NOMO-1 treated with DMSO at 0.1 percent for 48 hours (cell line): ENCODE results near the gene SLC49A3.

Source experiments
- DNase-seq: peaks from one replicate; lab custom pipeline; 2025; ENCODE audit not compliant: unreplicated experiment; lab: John Stamatoyannopoulos, UW

Gene SLC49A3

DNA sequence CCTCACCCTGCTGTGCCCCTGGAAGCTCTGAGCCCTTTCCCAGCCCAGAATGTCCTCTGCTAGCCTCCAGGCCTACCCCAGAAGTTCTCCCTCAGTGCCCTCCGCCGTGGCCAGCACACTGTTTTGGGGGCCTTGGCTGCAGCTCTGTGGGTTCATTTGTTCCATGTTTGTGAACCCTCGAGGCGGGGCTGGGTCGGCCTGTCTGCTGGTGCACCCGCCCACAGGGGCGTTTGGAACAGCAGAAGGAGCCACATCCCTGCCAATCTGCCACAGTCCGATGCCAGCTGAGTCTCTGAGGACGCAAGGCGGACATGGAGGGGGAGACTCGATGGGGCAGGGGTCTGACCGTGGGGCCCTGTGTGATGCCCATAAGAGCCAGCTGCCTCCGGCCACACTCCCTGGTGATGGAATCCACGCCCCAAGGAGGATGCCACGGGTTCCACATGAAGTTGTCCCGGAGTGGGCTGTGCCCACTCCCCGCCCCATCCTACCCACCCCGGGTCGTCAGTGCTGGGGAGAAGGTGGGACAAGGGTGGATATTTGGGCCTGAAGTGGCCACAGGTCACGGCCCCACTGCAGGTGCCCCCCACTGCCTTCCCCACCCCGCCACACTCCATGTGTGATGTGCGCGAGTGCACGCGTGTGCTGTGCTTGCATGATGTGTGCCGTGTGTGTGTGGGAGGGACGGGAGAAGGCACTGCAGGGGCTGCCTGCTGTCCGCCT is 22.0 kb downstream of the SLC49A3 start:
- no peak for DNase-seq

DNA sequence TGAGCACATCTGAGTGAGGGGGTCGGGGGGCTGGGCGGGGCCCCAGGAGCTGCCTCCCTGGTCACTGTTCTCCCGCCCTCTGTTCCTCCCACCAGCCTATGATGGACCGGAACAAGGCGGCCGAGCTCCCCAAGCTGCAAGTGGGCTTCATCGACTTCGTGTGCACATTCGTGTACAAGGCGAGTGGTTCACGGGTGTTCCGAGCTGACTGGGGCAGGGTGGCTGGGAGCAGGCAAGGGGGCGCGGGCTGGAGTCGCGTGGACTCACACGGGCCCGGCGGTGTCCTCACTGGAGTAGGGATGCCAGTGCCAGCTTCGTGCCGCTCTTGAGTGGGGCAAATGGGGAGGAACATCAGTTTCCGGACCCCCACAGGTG is 22.5 kb downstream of the SLC49A3 start:
- no peak for DNase-seq

DNA sequence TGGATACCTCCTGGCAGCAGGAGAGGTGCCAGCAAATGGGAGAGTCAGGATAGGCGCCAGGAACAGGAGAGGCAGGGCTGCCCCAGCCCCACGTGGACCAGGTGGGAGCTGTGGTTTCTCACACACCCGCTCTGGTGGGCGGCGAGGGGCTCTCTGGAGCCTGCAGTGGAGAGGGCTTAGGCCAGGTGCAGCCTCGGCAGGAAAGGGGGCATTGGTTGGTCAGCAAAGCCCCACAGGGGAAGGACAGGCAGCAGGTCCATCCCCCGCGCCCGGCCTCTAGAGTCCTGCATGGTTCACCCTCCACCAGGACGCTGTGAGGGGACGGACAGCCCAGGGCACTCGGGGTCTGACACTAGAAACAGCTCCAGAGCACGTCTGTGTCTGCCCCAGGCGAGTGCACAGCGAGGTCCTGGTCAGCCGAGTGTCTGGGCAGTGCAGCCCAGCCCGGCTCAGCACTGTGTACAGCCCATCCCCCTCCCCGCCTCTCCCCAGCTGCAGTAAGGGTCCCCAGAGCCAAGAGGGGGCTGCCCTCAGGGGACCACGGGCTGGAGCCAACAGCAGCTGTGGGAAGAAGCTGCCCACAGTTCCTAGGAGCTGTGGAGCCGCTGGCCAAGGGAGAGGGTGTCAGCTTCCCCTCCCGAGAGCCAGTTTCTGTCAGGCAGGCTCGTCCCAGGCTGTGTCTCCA is 23.1 kb downstream of the SLC49A3 start:
- DNase-seq = no peak

DNA sequence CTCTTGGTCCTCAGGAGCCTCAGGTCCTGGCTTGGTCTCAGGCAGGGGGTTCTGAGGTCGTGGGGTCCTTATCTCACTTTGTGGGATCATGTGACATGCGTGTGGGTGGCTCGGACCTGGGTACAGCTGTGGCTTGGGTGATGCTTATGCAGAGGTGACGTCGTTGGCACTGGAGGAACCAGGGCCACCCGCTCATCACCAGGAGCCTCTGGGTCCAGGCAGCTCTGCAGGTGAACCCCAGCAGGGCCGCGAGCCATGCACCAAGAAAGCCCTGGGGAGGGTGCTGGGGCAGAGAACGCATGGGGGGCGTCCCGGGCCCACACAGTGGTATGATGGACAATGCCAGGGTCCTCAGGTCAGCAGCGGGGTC is 23.6 kb downstream of the SLC49A3 start:
- no peak for DNase-seq

DNA sequence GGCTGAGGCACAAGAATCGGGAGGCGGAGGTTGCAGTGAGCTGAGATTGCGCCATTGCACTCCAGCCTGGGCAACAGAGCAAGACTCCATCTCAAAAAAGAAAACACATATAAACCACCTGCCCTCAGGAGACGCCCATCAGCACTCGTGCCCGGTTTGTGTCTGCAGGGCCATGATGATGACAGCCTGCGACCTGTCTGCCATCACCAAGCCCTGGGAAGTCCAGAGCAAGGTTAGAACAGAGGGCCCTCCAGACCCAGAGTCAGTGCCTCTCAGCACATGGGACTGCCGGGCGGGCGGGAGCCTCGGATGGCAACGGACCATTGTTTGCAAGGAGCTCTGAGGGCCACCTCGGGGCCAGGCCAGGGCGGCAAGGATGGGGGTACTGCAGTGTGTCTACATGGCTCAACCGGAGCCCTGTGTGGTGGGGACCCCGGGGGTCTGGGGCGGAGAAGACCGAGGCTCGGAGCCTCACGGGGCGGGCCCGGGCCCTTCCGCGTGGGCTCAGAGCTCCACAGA is 24.2 kb downstream of the SLC49A3 start:
- DNase-seq = no peak

DNA sequence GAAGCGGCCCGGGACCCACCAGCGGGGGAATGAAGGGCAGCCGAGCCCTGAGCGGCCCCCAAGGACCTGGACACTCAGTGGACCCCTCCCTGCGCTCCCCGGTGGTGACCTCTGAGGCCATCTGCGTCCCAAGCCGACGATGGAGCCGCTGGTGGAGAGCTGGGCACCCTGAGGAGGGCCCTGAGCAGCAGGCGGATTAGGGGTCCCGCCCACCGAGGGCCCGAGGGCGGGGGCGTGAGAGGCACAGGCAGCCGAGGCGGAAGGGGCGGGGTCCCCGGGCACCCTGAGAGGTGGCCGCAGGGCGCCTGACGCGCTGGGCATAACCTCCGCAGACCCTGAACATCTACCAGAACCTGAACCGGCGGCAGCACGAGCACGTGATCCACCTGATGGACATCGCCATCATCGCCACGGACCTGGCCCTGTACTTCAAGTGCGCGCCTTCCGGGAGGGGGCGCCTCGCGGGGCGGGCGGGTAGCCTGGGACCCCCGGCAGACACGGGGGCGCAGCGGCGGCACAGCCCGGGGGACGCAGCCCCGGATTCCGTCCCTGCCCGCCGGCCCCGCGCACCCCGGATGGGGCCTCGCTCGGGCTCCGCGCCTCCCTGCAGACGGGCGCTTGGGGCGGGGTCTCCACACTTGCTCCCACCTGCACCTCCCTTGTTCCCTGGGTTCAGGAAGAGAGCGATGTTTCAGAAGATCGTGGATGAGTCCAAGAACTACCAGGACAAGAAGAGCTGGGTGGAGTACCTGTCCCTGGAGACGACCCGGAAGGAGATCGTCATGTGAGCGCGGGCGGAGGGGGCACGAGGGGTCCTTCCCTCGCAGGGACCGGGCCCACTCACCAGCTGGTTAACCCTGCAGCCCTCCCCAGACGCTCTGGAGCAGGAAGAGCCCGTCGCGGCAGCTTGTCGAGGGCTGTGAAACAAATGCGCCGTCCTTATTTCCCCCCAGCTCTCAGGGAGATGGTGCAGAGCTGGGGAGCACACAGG is 25.2 kb downstream of the SLC49A3 start:
- DNase-seq = no peak

DNA sequence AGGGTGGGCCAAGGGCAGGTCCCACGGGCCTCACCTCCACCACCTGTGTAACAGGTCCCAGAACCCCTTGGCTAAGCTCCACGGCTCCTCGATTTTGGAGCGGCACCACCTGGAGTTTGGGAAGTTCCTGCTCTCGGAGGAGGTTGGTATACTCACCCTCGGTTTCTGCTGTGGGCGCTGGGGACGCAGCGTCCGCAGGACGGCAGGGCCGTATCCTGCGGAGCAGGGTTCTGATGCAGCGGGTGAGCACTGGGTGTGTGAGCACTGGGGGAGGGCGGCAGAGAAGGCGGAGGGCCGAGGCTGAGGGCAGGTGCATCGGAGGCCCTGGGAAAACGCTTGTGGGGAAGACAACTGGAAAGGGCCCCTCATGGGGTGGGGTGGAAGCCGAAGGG is 25.9 kb downstream of the SLC49A3 start:
- DNase-seq = no peak

DNA sequence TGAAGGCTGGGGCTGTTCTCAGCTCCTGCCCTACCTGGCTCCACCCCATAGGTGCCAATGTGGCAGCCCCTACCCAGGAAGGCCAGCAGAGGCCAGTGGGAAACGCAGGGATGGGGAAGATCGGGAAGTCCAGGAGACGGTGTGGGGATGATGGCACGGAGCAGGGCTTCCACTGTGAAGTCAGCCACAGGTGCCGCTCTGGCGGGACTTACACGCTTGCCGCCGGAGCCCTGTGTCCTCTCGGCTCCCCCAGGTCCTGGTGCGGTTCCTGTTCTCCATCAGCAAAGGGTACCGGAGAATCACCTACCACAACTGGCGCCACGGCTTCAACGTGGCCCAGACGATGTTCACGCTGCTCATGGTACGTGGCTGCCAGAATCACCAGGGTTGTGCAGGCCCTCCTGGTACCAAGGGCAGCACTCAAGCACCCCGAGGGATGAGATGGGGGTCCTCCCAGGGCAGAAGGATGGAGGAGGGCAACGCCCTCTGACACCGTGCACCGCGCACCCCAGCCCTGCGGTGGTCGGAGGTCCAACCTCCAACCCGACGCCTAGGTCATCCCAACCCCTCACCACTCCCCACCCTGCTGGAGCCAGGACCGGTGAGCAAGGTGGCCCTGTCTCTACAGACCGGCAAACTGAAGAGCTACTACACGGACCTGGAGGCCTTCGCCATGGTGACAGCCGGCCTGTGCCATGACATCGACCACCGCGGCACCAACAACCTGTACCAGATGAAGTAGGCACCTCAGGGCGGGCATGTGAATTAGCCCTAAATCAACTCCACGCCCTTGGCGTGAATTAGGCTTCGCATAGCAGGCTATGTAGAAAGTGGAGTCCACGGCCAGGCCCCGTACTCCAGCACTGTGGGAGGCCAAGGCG is 26.8 kb downstream of the SLC49A3 start:
- no peak for DNase-seq

DNA sequence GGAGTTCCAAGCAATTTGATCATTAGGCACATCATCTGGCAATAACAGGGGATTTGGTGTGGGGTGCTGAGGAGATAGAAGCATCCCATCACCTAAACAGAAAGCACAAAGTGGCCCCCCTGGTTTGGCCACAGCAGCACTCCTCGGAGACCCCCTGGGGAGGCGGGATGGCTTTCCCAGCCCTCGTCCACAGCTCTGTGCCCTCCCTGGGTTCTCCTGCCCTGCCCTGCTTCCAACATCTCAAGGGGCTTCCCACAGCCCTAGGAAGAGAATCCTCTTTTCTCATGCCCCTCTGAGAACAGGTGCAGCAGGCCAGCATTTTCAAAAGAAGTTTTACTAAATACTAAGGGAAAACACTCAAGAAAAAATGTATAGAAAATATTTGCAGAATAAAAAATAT is 27.7 kb downstream of the SLC49A3 start:
- DNase-seq = no peak

DNA sequence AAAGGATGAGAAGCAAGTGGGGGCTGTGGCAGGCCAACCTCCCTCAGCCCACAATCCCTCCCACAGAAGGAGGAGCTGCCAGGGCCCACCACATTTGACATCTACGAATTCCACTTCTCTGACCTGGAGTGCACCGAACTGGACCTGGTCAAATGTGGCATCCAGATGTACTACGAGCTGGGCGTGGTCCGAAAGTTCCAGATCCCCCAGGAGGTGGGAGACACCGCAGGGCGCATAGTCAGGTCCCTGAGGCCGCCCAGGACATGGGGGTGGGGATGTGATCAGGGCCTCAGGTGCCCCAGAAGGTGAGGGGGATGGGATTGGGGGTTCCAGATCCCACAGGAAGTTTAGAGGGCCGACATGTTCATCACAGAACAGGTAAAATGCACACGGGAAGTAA is 28.6 kb downstream of the SLC49A3 start:
- no peak for DNase-seq

DNA sequence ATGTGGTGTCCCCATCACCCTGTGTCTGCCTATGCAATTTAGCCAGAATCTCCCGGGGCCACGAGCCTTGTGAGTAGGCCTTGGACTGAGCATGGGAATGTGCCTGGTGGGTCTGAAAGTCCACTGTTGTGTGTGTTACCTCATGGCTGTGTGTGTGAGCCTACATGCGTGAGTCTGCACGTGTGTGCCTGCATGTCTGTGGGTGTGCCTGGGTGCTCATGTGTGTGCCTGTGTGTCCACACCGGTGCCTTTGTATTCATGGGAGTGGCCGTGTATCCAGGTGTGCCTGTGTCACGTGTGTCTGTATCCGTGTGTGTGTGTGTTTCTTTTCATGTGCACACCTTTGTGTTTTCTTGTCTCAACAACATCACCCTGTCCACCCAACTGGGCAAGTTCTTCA is 29.1 kb downstream of the SLC49A3 start:
- no peak for DNase-seq

DNA sequence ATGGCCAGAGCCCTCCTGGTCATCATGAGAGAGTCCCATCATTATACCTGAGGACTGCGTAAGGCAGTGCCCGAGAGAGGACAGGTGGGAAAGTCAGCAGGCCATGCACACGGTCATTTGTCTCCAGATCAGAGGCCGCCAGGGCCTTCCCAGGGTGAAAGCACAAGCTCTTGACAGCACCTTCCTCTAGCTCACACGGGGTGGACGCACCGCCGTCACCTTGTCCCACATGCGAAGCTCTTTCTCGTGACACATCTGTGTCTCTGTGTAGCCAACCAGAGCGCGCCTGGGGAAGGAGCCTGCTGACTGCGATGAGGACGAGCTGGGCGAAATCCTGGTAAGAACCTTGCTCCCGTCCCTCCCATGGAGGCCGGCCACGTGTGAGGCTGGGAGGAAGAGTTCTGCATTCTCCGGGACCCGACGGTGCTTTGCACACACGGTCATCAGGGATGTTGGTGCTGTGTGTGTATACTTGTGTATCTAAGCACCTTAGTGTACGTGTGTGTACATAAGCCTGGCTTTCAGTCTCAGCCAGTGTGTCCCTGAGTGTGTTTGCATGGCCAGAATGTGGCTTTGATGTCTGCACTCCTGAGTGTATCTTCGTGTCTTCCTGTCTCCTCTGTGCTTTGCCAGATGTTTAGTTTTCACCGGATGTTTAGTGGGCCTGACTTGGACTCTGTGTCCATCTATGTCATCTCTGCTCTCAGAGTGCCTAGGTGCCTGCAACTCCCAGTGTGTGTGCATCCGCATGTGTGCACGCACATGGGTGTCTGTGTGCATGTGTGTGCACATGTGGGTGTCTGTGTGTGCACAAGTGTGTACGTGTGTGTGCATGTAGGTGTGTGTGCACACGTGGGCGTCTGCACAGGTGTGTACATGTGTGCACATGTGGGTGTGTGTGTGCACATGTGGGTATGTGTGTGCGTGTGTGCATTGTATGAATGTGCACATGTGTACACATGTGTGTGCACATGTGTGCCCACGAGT is 30.0 kb downstream of the SLC49A3 start:
- DNase-seq = no peak

DNA sequence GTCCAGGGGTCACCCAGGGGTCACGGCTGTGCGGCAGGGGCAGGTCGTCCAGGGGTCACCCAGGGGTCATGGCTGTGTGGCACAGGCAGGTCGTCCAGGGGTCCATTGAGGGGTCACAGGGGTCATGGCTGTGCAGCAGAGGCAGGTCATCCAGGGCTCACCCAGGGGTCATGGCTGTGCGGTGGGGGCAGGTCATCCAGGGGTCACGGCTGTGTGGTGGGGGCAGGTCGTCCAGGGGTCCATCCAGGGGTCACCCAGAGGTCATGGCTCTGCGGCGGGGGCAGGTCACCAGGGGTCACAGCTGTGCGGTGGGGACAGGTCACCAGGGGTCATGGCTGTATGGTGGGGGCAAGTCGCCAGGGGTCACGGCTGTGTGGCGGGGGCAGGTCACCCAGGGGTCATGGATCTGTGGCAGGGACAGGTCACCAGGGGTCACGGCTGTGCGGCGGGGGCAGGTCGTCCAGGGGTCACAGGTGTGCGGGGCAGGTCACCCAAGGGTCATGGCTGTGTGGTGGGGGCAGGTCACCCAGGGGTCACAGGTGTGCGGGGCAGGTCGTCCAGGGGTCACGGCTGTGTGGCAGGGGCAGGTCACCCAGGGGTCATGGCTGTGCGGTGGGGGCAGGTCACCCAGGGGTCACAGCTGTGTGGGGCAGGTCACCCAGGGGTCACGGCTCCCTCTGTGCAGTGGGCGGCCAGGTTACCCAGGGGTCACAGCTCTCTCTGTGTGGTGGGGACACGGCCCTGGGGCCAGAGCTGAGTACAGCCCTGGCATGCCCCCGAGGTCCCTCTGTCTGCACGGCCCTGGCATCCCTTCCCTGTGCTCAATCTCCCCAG is 30.9 kb downstream of the SLC49A3 start:
- DNase-seq = no peak

DNA sequence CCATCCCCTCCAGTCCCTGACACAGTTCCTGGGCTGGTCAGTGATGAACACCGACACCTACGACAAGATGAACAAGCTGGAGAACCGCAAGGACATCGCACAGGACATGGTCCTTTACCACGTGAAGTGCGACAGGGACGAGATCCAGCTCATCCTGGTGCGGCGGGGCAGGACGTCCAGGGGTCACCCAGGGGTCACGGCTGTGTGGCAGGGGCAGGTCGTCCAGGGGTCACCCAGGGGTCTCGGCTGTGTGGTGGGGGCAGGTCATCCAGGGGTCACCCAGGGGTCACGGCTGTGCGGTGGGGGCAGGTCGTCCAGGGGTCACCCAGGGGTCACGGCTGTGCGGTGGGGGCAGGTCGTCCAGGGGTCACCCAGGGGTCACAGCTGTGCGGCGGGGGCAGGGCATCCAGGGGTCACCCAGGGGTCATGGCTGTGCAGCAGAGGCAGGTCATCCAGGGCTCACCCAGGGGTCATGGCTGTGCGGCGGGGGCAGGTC is 31.6 kb downstream of the SLC49A3 start:
- DNase-seq = no peak

DNA sequence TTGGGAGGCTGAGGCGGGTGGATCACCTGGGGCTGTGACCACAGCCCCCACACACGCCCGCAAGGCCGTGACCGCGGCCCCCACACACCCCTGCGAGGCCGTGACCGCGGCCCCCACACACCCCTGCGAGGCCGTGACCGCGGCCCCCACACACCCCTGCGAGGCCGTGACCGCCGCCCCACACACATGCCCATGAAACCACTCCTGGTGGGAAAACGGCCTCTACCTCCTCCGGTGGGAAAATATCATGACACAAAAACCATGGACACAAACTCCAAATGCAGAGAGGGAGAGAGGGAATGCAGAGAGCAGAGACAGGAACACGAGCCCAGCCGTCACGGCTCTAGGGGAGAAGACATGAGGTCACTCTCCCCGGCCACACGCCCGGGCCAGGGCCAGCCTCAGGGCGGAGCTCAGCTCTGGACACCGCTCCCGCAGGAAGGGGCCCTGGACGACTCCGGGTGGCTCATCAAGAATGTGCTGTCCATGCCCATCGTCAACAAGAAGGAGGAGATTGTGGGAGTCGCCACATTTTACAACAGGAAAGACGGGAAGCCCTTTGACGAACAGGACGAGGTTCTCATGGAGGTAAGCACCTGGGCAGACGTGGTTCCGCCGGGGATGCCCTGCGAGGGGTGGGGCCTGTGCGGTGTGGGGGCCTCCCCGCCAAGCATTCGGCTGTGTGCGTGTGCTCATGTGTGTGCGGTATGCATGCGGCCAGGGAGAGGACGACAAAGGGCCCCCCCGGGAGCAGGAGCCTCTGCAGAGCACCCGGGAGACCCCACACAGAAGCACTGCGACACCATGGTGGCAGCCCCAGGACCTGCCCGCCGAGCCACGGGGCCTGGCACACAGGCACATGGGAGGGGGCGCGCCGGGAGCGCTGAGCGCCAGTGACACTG is 32.3 kb downstream of the SLC49A3 start:
- DNase-seq = no peak

DNA sequence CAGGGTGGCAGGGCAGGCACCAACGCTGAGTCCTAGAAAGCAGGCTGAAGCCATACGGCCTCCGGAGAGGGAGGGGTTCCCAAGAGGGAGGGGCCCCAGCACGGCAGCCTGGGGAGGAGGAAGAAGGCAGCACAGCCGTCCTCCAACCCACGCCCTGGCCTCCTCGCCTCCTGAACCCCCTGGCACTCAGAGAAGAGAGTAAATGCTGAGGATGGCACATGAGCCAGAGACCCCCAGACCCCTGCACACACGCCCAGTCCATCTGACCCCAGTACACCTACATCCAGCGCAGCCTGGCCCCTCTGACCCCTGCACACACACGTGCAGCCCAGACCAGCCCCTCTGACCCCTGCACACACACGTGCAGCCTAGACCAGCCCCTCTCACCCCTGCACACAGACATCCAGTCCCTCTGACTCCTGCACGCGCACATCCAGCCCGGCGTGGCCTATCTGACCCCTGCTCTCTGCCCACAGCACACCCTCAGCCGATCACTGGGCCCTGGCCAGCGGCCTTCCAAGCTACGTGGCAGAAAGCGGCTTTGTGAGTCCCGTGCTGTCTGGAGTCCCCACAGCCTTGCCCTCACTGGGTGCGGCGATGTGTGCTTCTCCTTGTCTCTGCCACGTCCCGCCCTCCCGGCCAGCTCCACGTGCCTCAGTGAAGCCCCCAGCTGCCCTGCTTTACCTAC is 33.3 kb downstream of the SLC49A3 start:
- no peak for DNase-seq
